WTC11 (cell line): ENCODE results near the gene SLC25A21.

Experiments used
- ZBTB43 ChIP-seq: sonication (generic); formaldehyde crosslinking; IDR thresholded peaks from 2 replicates; pipeline ENCODE4 v1.8.1; 2023; ENCODE audit warnings: mild to moderate bottlenecking, missing genetic modification reagents
- ZNF121 ChIP-seq: sonication (generic); formaldehyde crosslinking; IDR thresholded peaks from 2 replicates; pipeline ENCODE4 v1.8.0; 2023; ENCODE audit warnings: missing genetic modification reagents
- TF ChIP-seq, protein P1 (sequence below): fragments of 200-600 bp; IDR thresholded peaks from 2 replicates; pipeline ENCODE4 v1.8.0; 2022; ENCODE audit warnings: antibody characterized with exemption
- TF ChIP-seq, protein P2 (sequence below): sonication (generic); formaldehyde crosslinking; IDR thresholded peaks from 2 replicates; pipeline ENCODE4 v1.8.1; 2023; ENCODE audit warnings: mild to moderate bottlenecking, missing genetic modification reagents, moderate library complexity
- TF ChIP-seq, protein P3 (sequence below): sonication (generic); formaldehyde crosslinking; IDR thresholded peaks from 2 replicates; pipeline ENCODE4 v1.8.0; 2022; ENCODE audit warnings: mild to moderate bottlenecking, missing genetic modification reagents
- TF ChIP-seq, protein P4 (sequence below): fragments of 250-450 bp; sonication (Bioruptor Pico); IDR thresholded peaks from 2 replicates; pipeline ENCODE4 v2.1.2; 2022; ENCODE audit warnings: mild to moderate bottlenecking, moderate library complexity
- TF ChIP-seq, protein P5 (sequence below): sonication (generic); formaldehyde crosslinking; conservative IDR thresholded peaks from 2 replicates; pipeline ENCODE4 v1.8.1; 2022; ENCODE audit warnings: mild to moderate bottlenecking, missing genetic modification reagents
- TF ChIP-seq, protein P6 (sequence below): sonication (generic); formaldehyde crosslinking; IDR thresholded peaks from 2 replicates; pipeline ENCODE4 v1.8.0; 2023; ENCODE audit warnings: missing genetic modification reagents, mild to moderate bottlenecking, borderline replicate concordance

DNA sequence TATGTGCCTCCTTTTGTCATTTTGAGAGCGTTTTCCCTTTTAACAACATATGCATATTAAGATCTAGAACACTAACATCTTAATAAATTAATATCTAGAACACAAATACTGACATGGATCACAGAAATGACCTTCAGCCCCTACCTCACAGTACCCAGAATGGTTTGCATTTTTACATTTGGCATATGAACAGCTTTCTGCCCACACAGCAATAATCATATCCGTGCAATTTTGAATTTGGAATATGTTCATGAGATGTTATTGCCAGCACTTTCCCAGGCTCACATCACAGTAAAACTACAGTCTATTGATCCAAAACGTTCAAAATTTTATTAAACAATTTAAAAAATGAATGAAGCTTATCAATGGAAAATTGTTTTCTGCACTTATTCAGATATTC lies 114.6 kb downstream of the SLC25A21 start:
- TF ChIP-seq, protein P1, sequence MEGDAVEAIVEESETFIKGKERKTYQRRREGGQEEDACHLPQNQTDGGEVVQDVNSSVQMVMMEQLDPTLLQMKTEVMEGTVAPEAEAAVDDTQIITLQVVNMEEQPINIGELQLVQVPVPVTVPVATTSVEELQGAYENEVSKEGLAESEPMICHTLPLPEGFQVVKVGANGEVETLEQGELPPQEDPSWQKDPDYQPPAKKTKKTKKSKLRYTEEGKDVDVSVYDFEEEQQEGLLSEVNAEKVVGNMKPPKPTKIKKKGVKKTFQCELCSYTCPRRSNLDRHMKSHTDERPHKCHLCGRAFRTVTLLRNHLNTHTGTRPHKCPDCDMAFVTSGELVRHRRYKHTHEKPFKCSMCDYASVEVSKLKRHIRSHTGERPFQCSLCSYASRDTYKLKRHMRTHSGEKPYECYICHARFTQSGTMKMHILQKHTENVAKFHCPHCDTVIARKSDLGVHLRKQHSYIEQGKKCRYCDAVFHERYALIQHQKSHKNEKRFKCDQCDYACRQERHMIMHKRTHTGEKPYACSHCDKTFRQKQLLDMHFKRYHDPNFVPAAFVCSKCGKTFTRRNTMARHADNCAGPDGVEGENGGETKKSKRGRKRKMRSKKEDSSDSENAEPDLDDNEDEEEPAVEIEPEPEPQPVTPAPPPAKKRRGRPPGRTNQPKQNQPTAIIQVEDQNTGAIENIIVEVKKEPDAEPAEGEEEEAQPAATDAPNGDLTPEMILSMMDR, result no peak
- TF ChIP-seq, protein P2, sequence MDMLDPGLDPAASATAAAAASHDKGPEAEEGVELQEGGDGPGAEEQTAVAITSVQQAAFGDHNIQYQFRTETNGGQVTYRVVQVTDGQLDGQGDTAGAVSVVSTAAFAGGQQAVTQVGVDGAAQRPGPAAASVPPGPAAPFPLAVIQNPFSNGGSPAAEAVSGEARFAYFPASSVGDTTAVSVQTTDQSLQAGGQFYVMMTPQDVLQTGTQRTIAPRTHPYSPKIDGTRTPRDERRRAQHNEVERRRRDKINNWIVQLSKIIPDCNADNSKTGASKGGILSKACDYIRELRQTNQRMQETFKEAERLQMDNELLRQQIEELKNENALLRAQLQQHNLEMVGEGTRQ (CRISPR knock-in tag), result no peak
- TF ChIP-seq, protein P3, sequence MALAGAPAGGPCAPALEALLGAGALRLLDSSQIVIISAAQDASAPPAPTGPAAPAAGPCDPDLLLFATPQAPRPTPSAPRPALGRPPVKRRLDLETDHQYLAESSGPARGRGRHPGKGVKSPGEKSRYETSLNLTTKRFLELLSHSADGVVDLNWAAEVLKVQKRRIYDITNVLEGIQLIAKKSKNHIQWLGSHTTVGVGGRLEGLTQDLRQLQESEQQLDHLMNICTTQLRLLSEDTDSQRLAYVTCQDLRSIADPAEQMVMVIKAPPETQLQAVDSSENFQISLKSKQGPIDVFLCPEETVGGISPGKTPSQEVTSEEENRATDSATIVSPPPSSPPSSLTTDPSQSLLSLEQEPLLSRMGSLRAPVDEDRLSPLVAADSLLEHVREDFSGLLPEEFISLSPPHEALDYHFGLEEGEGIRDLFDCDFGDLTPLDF (CRISPR knock-in tag), result no peak
- TF ChIP-seq, protein P4, sequence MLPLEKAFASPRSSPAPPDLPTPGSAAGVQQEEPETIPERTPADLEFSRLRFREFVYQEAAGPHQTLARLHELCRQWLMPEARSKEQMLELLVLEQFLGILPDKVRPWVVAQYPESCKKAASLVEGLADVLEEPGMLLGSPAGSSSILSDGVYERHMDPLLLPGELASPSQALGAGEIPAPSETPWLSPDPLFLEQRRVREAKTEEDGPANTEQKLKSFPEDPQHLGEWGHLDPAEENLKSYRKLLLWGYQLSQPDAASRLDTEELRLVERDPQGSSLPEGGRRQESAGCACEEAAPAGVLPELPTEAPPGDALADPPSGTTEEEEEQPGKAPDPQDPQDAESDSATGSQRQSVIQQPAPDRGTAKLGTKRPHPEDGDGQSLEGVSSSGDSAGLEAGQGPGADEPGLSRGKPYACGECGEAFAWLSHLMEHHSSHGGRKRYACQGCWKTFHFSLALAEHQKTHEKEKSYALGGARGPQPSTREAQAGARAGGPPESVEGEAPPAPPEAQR, result no peak
- TF ChIP-seq, protein P5, sequence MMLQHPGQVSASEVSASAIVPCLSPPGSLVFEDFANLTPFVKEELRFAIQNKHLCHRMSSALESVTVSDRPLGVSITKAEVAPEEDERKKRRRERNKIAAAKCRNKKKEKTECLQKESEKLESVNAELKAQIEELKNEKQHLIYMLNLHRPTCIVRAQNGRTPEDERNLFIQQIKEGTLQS, result no peak
- TF ChIP-seq, protein P6, sequence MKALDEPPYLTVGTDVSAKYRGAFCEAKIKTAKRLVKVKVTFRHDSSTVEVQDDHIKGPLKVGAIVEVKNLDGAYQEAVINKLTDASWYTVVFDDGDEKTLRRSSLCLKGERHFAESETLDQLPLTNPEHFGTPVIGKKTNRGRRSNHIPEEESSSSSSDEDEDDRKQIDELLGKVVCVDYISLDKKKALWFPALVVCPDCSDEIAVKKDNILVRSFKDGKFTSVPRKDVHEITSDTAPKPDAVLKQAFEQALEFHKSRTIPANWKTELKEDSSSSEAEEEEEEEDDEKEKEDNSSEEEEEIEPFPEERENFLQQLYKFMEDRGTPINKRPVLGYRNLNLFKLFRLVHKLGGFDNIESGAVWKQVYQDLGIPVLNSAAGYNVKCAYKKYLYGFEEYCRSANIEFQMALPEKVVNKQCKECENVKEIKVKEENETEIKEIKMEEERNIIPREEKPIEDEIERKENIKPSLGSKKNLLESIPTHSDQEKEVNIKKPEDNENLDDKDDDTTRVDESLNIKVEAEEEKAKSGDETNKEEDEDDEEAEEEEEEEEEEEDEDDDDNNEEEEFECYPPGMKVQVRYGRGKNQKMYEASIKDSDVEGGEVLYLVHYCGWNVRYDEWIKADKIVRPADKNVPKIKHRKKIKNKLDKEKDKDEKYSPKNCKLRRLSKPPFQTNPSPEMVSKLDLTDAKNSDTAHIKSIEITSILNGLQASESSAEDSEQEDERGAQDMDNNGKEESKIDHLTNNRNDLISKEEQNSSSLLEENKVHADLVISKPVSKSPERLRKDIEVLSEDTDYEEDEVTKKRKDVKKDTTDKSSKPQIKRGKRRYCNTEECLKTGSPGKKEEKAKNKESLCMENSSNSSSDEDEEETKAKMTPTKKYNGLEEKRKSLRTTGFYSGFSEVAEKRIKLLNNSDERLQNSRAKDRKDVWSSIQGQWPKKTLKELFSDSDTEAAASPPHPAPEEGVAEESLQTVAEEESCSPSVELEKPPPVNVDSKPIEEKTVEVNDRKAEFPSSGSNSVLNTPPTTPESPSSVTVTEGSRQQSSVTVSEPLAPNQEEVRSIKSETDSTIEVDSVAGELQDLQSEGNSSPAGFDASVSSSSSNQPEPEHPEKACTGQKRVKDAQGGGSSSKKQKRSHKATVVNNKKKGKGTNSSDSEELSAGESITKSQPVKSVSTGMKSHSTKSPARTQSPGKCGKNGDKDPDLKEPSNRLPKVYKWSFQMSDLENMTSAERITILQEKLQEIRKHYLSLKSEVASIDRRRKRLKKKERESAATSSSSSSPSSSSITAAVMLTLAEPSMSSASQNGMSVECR, result no peak
- TF ChIP-seq ZNF121 (CRISPR knock-in tag) (no peak), ZBTB43 (CRISPR knock-in tag) (no peak)
